Measurements from ENCODE around the gene SLIT3.

Gene SLIT3

DNA sequence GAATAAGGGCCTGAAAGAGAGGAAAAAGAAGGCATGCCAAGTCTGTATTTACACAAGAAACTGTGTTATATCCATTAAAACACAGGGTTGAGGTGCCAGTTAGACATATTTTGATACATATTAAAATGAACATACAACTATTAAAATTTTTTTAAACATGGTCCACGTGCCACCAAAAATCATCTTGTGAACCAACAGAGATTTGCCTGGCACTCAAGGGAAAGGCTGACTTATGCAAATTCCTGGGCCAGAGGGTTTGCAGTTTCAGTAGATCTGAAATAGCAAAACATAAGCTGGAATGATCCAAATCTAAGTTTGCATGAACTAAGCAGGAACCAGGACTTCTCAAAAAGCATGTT, 168.7 kb downstream of the SLIT3 start:
- CTCF ChIA-PET: interaction anchor here (0.6 kb wide), 1 partner anchor 178 kb away, joined by 4 read pairs; no protein-coding TSS in a partner anchor
- H3K4me3 ChIP-seq (ENCODE audit: low read depth, low read length): no peak overlapping the region
- no peak for TF ChIP-seq ZNF837 (tag by site-specific recombination; IDR thresholded peaks at IDR 0.05)
- no peak for TF ChIP-seq ZNF658 (tag by site-specific recombination; IDR thresholded peaks at IDR 0.05)
- no peak for TF ChIP-seq ZFP37 (tag by site-specific recombination; IDR thresholded peaks at IDR 0.05)
- TF ChIP-seq ZNF549 (tag by site-specific recombination; IDR thresholded peaks at IDR 0.05): no peak
- TF ChIP-seq ZNF132 (tag by site-specific recombination; IDR thresholded peaks at IDR 0.05; ENCODE audit: borderline replicate concordance): no peak
- TF ChIP-seq ZFP3 (tag by site-specific recombination; IDR thresholded peaks at IDR 0.05; ENCODE audit: low read depth): no peak
- TF ChIP-seq GLIS2 (tag by site-specific recombination; IDR thresholded peaks at IDR 0.05): no peak
- no peak for TF ChIP-seq ZNF624 (tag by site-specific recombination; IDR thresholded peaks at IDR 0.05)
- TF ChIP-seq ZNF544 (tag by site-specific recombination; IDR thresholded peaks at IDR 0.05): no peak
- no peak overlapping the region for H3K27ac ChIP-seq (ENCODE audit: extremely low read depth, low read depth, low read length)
- POLR2A ChIA-PET: no interaction called here
- H3K9me3 ChIP-seq (ENCODE audit: control insufficient read depth, insufficient read depth, low read depth, low read length): no peaks in the 10 kb centered on the region
- no peaks in the 10 kb centered on the region for H3K4me1 ChIP-seq (ENCODE audit: control insufficient read depth, insufficient read depth, low read length)
- no peaks in the 10 kb centered on the region for H3K36me3 ChIP-seq (ENCODE audit: control insufficient read depth in 2 of 2, insufficient read depth in 1 of 2, low read length in 2 of 2)

DNA sequence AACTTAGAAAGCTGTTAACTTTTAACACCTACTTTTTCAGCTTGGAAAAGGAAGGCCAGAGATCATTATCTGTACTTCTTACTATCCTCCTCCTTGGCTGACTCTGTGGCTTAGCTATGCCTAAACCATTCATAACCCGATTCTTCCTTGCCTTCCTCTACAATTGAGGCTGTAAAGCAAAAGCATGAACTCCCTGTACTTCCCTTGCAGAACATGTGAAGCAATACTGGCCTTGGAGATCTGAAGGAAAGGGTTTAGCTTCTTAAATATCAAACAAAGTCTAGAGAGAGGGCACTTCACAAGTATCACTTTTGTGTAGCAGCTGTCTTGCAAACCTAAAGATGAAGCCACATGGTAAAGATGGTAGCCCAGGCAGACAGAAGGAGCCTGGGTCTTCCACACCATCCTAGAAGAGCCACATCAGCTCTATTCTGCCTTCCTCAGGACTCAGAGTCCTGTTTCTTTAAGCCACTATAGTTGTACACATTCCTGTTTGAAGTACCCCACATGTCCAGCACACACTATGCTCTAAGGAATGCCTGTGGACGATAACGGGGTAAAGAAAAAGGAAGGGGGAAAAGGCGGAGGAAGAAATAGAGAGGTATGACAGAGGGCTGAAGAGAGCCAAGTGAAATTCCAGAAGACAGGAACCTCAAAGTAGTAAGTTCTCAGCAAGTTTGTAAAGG, 169.2 kb downstream of the SLIT3 start:
- CTCF ChIA-PET: interaction anchor here (0.6 kb wide), 1 partner anchor 179 kb away, joined by 4 read pairs; no protein-coding TSS in a partner anchor
- no peak overlapping the region for H3K27ac ChIP-seq (ENCODE audit: extremely low read depth, low read depth, low read length)
- TF ChIP-seq, protein P1, sequence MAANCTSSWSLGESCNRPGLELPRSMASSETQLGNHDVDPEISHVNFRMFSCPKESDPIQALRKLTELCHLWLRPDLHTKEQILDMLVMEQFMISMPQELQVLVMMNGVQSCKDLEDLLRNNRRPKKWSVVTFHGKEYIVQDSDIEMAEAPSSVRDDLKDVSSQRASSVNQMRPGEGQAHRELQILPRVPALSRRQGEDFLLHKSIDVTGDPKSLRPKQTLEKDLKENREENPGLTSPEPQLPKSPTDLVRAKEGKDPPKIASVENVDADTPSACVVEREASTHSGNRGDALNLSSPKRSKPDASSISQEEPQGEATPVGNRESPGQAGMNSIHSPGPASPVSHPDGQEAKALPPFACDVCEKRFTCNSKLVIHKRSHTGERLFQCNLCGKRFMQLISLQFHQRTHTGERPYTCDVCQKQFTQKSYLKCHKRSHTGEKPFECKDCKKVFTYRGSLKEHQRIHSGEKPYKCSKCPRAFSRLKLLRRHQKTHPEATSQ (tag by site-specific recombination; IDR thresholded peaks at IDR 0.05): no peak
- TF ChIP-seq ZNF350 (tag by site-specific recombination; IDR thresholded peaks at IDR 0.05) (no peak), SALL2 (tag by site-specific recombination; IDR thresholded peaks at IDR 0.05; ENCODE audit: borderline replicate concordance) (no peak)
- no peaks in the 10 kb centered on the region for H3K9me3 ChIP-seq (ENCODE audit: control insufficient read depth, insufficient read depth, low read depth, low read length)
- H3K4me1 ChIP-seq (ENCODE audit: control insufficient read depth, insufficient read depth, low read length): no peaks in the 10 kb centered on the region
- POLR2A ChIA-PET: no interaction called here
- no peaks in the 10 kb centered on the region for H3K36me3 ChIP-seq (ENCODE audit: control insufficient read depth in 2 of 2, insufficient read depth in 1 of 2, low read length in 2 of 2)
- H3K4me3 ChIP-seq (ENCODE audit: low read depth, low read length): no peak overlapping the region

DNA sequence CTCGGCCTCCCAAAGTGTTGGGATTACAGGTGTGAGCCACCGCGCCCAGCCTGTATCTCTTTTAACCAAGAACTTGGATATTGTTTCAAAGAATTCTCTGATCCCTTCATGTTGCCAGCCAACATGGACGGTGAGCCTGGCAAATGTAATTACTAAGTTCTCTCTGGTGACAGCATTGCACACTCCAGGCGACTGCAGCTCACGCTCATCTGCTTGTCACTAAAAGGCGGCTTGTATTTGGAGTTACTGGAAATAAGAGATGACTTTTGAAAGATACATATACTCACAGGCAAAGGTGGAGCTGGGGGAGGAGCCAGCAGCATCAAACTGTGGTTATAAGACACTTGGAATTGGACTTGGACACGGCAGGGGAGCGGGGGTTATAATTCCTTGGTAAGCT, 172.3 kb downstream of the SLIT3 start:
- no peak overlapping the region for H3K27ac ChIP-seq (ENCODE audit: extremely low read depth, low read depth, low read length)
- ChIA-PET POLR2A (no interaction called here), CTCF (interaction anchor here (0.6 kb wide), 1 partner anchor 909 kb away, joined by 3 read pairs; no protein-coding TSS in a partner anchor)
- H3K36me3 ChIP-seq (ENCODE audit: control insufficient read depth in 2 of 2, insufficient read depth in 1 of 2, low read length in 2 of 2): no peaks in the 10 kb centered on the region
- H3K4me1 ChIP-seq (ENCODE audit: control insufficient read depth, insufficient read depth, low read length): no peaks in the 10 kb centered on the region
- no peaks in the 10 kb centered on the region for H3K9me3 ChIP-seq (ENCODE audit: control insufficient read depth, insufficient read depth, low read depth, low read length)
- H3K4me3 ChIP-seq (ENCODE audit: low read depth, low read length): no peak overlapping the region
- no peak for TF ChIP-seq ZFP69B (tag by site-specific recombination; IDR thresholded peaks at IDR 0.05)
- TF ChIP-seq ZNF155 (tag by site-specific recombination; IDR thresholded peaks at IDR 0.05): no peak
- no peak for TF ChIP-seq HOXC10 (CRISPR knock-in tag; IDR thresholded peaks at IDR 0.05)
- no peak for TF ChIP-seq ZNF596 (tag by site-specific recombination; IDR thresholded peaks at IDR 0.05)
- no peak for TF ChIP-seq WT1 (tag by site-specific recombination; IDR thresholded peaks at IDR 0.05)
- TF ChIP-seq, protein P2, sequence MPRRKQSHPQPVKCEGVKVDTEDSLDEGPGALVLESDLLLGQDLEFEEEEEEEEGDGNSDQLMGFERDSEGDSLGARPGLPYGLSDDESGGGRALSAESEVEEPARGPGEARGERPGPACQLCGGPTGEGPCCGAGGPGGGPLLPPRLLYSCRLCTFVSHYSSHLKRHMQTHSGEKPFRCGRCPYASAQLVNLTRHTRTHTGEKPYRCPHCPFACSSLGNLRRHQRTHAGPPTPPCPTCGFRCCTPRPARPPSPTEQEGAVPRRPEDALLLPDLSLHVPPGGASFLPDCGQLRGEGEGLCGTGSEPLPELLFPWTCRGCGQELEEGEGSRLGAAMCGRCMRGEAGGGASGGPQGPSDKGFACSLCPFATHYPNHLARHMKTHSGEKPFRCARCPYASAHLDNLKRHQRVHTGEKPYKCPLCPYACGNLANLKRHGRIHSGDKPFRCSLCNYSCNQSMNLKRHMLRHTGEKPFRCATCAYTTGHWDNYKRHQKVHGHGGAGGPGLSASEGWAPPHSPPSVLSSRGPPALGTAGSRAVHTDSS (tag by site-specific recombination; IDR thresholded peaks at IDR 0.05): no peak
- no peak for TF ChIP-seq ZBTB48 (tag by site-specific recombination; IDR thresholded peaks at IDR 0.05)
- TF ChIP-seq, protein P3, sequence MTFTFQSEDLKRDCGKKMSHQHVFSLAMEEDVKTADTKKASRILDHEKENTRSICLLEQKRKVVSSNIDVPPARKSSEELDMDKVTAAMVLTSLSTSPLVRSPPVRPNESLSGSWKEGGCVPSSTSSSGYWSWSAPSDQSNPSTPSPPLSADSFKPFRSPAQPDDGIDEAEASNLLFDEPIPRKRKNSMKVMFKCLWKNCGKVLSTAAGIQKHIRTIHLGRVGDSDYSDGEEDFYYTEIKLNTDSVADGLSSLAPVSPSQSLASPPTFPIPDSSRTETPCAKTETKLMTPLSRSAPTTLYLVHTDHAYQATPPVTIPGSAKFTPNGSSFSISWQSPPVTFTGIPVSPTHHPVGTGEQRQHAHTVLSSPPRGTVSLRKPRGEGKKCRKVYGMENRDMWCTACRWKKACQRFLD (tag by site-specific recombination; IDR thresholded peaks at IDR 0.05): no peak
- TF ChIP-seq, protein P4, sequence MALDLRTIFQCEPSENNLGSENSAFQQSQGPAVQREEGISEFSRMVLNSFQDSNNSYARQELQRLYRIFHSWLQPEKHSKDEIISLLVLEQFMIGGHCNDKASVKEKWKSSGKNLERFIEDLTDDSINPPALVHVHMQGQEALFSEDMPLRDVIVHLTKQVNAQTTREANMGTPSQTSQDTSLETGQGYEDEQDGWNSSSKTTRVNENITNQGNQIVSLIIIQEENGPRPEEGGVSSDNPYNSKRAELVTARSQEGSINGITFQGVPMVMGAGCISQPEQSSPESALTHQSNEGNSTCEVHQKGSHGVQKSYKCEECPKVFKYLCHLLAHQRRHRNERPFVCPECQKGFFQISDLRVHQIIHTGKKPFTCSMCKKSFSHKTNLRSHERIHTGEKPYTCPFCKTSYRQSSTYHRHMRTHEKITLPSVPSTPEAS (tag by site-specific recombination; IDR thresholded peaks at IDR 0.05): no peak
